Mucosa of stomach (tissue), 1 donor: Measurements from ENCODE around the gene PTPN21.

Experiments
- H3K27me3 ChIP-seq: one replicate; pipeline ENCODE4 v1.7.0; 2013; ENCODE audit warnings: mild to moderate bottlenecking, low read length; ENCODE audit not compliant: control insufficient read depth, insufficient read depth
- H3K36me3 ChIP-seq: one replicate; pipeline ENCODE4 v1.7.0; 2013; ENCODE audit warnings: low read length; ENCODE audit not compliant: control insufficient read depth, insufficient read depth
- H3K4me1 ChIP-seq: one replicate; pipeline ENCODE4 v1.7.0; 2013; ENCODE audit warnings: mild to moderate bottlenecking, low read length; ENCODE audit not compliant: control insufficient read depth, insufficient read depth
- H3K4me3 ChIP-seq: one replicate; pipeline ENCODE4 v1.7.0; 2013; ENCODE audit warnings: low read length
- H3K9ac ChIP-seq: one replicate; pipeline ENCODE4 v1.7.0; 2013; ENCODE audit warnings: mild to moderate bottlenecking, low read length, moderate library complexity
- H3K9me3 ChIP-seq: one replicate; pipeline ENCODE4 v1.7.0; 2013; ENCODE audit warnings: mild to moderate bottlenecking, low read length, moderate library complexity; ENCODE audit not compliant: control insufficient read depth
- donor health status: Pancreatic carcinoma.

The PTPN21 gene

DNA sequence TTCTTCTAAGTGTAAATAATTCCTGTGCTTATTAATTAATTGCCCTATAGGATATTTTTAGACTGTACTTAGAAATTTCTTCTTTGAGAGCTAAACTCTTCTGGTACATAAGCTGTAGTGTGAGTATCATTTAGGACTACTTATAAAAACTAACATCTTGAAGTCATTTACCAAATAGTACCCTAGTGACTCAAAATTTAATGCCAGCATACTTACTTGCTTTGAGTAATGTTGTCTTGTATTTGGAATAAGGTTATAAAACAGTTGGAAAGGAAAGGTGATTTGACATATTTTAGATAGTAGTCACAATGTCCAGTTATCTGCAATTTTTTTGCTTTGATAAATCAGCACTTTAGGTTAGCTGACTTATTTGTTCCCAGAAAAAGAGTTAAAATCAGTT, 130.2 kb downstream of the PTPN21 start:
- Histone ChIP-seq H3K9ac (no peak overlapping the region), H3K9me3 (no peaks in the 10 kb centered on the region), H3K4me1 (peaks cover 7% of the 10 kb centered on the region), H3K27me3 (no peaks in the 10 kb centered on the region), H3K36me3 (no peaks in the 10 kb centered on the region), H3K4me3 (no peak overlapping the region)

DNA sequence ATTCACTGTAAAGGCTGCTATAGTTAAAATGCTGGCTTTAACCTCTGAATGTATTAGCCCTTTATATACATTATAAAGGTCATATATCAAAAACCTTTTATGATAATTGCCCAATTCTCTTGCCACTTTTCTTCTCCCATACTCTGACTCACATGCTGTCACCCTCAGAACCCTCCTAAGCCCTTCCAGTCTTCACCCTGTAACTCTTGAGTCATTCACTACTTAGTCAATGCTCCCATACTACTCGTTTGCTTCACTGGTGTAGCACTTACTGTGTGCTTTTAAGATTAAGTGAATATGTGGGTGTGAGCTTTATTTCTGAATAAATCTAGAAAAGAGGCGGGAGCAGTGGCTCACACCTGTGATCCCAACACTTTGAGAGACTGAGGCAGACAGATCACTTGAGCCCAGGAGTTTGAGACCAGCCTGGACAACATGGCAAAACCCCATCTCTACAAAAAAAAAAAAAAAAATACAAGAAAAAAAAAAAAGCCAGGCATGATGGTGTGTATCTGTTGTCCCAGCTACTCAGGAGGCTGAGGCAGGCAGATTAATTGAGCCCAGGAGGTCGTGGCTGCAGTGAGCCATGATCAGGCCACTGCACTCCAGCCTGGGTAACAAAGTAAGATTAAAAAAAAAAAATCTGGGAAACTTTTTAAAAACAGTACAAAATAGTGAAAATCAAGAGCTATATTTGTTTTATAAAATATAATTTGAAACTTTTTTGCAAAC, 131.7 kb downstream of the PTPN21 start:
- Histone ChIP-seq H3K27me3 (no peaks in the 10 kb centered on the region), H3K9ac (no peak overlapping the region), H3K4me3 (no peak overlapping the region), H3K9me3 (no peaks in the 10 kb centered on the region), H3K36me3 (no peaks in the 10 kb centered on the region), H3K4me1 (peaks cover 7% of the 10 kb centered on the region)

DNA sequence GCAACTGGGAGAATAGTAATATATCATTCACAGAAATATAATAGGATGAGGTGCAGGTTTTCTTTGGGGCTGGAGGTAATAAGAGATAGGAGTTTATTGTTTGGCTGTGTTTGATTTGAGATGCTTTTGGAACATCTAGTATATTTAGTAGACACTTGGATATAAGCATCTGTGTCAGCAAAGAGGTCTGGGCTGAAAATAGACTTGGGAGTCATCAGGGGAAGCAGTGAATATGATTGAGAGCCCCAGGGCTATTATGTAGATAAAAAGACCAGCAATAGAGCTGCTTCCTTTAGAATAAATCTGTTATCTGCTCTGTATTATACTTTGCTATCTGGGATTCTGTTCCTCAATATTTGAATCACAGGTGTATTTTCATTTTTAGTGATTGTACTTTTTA, 132.8 kb downstream of the PTPN21 start:
- Histone ChIP-seq H3K4me3 (no peak overlapping the region), H3K4me1 (peaks cover 7% of the 10 kb centered on the region), H3K9ac (no peak overlapping the region), H3K9me3 (peaks cover 8% of the 10 kb centered on the region), H3K27me3 (no peaks in the 10 kb centered on the region), H3K36me3 (no peaks in the 10 kb centered on the region)

DNA sequence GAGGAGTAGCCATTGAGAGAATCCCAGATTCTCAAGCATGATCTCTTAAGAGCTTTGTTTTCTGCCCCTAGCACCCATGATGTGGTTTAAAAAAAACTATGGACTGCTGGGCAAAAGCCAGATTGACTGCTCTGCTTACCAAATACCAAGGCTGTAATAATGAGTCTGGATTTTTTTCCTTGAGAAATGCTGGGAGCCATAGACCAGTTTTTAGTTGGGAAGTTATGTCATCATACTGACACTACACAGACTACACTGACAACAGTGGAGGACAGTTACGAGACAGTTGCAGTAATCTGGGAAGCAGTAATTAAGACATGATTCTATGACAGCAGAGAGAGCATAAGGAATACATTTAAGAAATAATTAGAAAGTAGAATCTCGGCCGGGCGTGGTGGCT, 133.5 kb downstream of the PTPN21 start:
- Histone ChIP-seq H3K9me3 (peaks cover 8% of the 10 kb centered on the region), H3K4me1 (peaks cover 7% of the 10 kb centered on the region), H3K4me3 (no peak overlapping the region), H3K9ac (no peak overlapping the region), H3K27me3 (no peaks in the 10 kb centered on the region), H3K36me3 (no peaks in the 10 kb centered on the region)

DNA sequence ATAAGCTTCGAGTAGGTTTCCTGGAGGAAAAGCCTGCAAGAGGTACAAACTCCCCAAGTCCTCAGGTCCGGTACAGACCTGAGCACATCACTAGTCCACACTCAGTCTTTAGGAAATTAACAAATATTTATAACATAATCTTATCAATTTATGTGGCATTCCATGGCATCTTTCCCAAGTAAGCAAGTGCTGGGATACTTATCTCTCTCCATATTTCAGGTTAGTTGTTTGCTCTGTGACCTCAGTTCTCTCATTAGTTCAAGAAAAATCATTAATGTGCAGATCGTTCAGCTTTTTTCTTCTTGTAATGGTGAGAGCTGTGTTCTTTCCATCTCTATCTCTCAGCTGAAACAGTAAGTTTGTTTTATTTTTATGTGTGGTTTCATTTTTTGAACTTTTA, 134.6 kb downstream of the PTPN21 start:
- no peak overlapping the region for H3K4me3 ChIP-seq
- no peaks in the 10 kb centered on the region for H3K27me3 ChIP-seq
- no peak overlapping the region for H3K9ac ChIP-seq
- peaks cover 8% of the 10 kb centered on the region for H3K9me3 ChIP-seq
- H3K4me1 ChIP-seq = peaks cover 7% of the 10 kb centered on the region
- H3K36me3 ChIP-seq = no peaks in the 10 kb centered on the region

DNA sequence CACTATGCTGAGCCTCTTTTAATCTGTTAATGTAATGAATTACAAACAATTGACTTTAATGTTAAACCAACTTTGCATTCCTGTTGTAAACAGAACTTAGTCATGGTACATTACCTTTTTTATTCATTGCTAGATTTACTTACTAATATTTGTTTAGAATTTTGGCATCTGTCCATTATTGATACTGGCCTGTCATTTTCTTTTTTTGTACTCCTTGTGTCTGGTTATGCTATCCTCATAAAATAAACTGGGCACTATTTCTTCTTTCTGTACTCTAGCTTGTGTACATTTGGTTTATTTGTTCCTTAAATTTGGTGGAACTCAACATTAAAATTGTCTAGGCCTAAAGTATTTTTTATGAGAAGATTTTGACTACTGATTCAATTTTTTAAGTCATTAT, 137.2 kb downstream of the PTPN21 start:
- no peak overlapping the region for H3K4me3 ChIP-seq
- no peaks in the 10 kb centered on the region for H3K36me3 ChIP-seq
- peaks cover 7% of the 10 kb centered on the region for H3K4me1 ChIP-seq
- H3K9ac ChIP-seq = no peak overlapping the region
- H3K27me3 ChIP-seq = no peaks in the 10 kb centered on the region
- peaks cover 8% of the 10 kb centered on the region for H3K9me3 ChIP-seq
